Stimulated activated CD4-positive, alpha-beta T cell treated with anti-CD3 and anti-CD28 coated beads, Interleukin-15, amount 100 ng/mL, for 1 hour (primary cell): ENCODE results near the gene TRIP6.
A peak's percentile ranks its signal among the peaks of the same experiment; 100 is the strongest.

Experiments
- DNase-seq, 2 donors: peaks; one replicate each; pipeline ENCODE4 v3.0.0-alpha.2; 2020; ENCODE audit warnings: low read depth in 1 of 2, low spot score in 1 of 2

TRIP6 gene

GRCh38 chr7:100888988-100889750, 22.0 kb downstream of the TRIP6 start, which contains the start of gene UFSP1:
Gene UFSP1 (minus strand): TSS chr7:100889715. CDS start chr7:100889271, 444 bp downstream.
- DNase-seq = no peak

- DNase-seq = no peak
Observed at GRCh38 chr7:100890653-100891567, 23.7 kb downstream of the TRIP6 start.

GRCh38 chr7:100891568-100892247, 24.5 kb downstream of the TRIP6 start:
- DNase-seq = no peak

GRCh38 chr7:100892364-100893317, 25.5 kb downstream of the TRIP6 start:
- no peak for DNase-seq

GRCh38 chr7:100893318-100893895, 26.2 kb downstream of the TRIP6 start:
- DNase-seq = no peak

- no peak for DNase-seq
Observed at GRCh38 chr7:100893910-100894721, 26.9 kb downstream of the TRIP6 start.

GRCh38 chr7:100894860-100895700, 27.9 kb downstream of the TRIP6 start:
- DNase-seq = peak in 1 of 2 donors; percentile 53

GRCh38 chr7:100895701-100895955, 28.4 kb downstream of the TRIP6 start, which contains the start of gene ACHE:
Gene ACHE (minus strand): TSS chr7:100895888. CDS start chr7:100894232, 1,656 bp downstream.
- DNase-seq = no peak

- no peak for DNase-seq
Observed at GRCh38 chr7:100895956-100896731, 29.0 kb downstream of the TRIP6 start.

- DNase-seq = peak in 1 of 2 donors; percentile 68
Observed at GRCh38 chr7:100896732-100897608, 29.8 kb downstream of the TRIP6 start.

GRCh38 chr7:100897772-100898454, 30.7 kb downstream of the TRIP6 start:
- DNase-seq = no peak

- no peak for DNase-seq
Observed at GRCh38 chr7:100899432-100899831, 32.2 kb downstream of the TRIP6 start.

GRCh38 chr7:100900978-100901377, 33.8 kb downstream of the TRIP6 start:
- DNase-seq = no peak

GRCh38 chr7:100901921-100902332, 34.7 kb downstream of the TRIP6 start:
- no peak for DNase-seq

- DNase-seq = no peak
Observed at GRCh38 chr7:100902638-100903037, 35.5 kb downstream of the TRIP6 start.

- DNase-seq = no peak
Observed at GRCh38 chr7:100908512-100908911, 41.3 kb downstream of the TRIP6 start.
